Choroid plexus epithelial cell (primary cell): ENCODE measurements around the gene ZBTB42.

Experiments
- DNase-seq: peaks from one replicate; pipeline ENCODE4 v3.0.0-alpha.2; 2010; ENCODE audit warnings: low read depth
- H3K4me3 ChIP-seq: 2 replicates; pipeline ENCODE4 v1.5.1; 2011; ENCODE audit warnings: low read depth, mild to moderate bottlenecking, control low read depth, low read length, moderate library complexity
- CTCF ChIP-seq: conservative IDR thresholded peaks from 2 replicates; pipeline ENCODE4 v1.5.1; 2011; ENCODE audit warnings: low read depth, mild to moderate bottlenecking, control low read depth, inconsistent platforms, low read length, moderate library complexity

Gene ZBTB42

GRCh38 chr14:104841730-104842129 lies 40.8 kb downstream of the ZBTB42 start:
- TF ChIP-seq CTCF: no peak
- H3K4me3 ChIP-seq: no peak overlapping the region
- DNase-seq: no peak

GRCh38 chr14:104843006-104843405 lies 42.1 kb downstream of the ZBTB42 start:
- no peak for DNase-seq
- TF ChIP-seq CTCF: no peak
- H3K4me3 ChIP-seq: no peak overlapping the region

GRCh38 chr14:104843442-104844305 lies 42.8 kb downstream of the ZBTB42 start:
- no peak for TF ChIP-seq CTCF
- peak overlapping the region; percentile 30 for H3K4me3 ChIP-seq
- DNase-seq: peak; percentile 34

- no peak overlapping the region for H3K4me3 ChIP-seq
- no peak for DNase-seq
- no peak for TF ChIP-seq CTCF
Measured at GRCh38 chr14:104844306-104845032, 43.6 kb downstream of the ZBTB42 start.

GRCh38 chr14:104845033-104845666 lies 44.2 kb downstream of the ZBTB42 start:
- no peak overlapping the region for H3K4me3 ChIP-seq
- no peak for TF ChIP-seq CTCF
- no peak for DNase-seq

GRCh38 chr14:104845834-104846441 lies 45.0 kb downstream of the ZBTB42 start:
- TF ChIP-seq CTCF: no peak

More at GRCh38 chr14:104845834-104846441, 45.0 kb downstream of the ZBTB42 start:
- H3K4me3 ChIP-seq: no peak overlapping the region
- no peak for DNase-seq
